ENCODE data around the gene TPSB2.
A peak's percentile ranks its signal among the peaks of the same experiment; 100 is the strongest.
"Not testable (repeated sequence)": the region's sequence is repeated elsewhere in the genome, so short reads cannot be mapped to it uniquely, and the experiment has no call there.

TPSB2 gene

GRCh38 chr16:1230084-1230470 is at the start of gene TPSB2:
Gene TPSB2, minus strand, starts transcription at chr16:1230184. Its CDS starts 233 bp downstream, at chr16:1229951.
- DNase-seq, result not testable (repeated sequence)

DNA sequence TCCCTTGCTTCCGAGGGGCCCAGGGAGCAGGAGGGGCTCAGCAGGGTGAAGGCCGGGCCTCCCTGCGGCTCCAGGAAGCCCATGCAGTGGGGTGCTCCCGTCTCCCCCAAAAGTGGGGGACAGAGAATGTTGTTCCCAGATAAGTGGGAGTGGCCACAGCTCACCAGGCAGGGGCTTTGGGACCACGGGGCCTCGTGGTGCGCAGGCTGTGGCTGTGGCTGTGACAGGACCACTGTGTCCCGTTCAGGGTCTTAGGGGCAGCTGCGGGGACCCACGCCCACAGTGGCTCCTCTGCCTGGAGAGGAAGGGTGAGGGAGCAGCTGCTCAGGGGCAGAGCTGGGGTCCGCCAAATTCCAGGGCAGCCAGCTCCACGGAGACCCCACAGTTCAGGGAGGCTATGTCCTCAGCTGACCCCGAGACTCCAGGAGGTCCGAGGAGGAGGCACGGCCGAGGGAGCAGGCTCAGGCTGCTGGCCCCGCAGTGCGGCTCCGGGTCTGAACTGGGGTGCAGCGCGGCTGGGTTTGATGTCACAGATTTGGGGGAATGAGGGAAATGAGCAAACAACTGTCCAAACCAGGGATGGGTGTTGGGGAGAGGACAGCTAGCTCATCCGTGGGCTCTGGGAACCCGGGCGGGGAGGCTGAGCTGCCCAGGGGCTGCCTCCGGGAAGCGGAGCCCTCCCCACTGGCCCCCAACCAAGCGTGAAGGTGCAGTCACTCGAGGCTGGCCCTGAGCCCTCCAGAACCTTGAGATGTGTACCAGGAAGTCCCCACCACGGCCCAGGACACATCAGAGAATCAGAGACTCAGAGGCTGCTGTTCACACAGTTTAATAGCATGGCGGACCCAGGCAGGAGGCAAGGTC is 49.3 kb upstream of the TPSB2 start:
- DNase-seq, result no peak

DNA sequence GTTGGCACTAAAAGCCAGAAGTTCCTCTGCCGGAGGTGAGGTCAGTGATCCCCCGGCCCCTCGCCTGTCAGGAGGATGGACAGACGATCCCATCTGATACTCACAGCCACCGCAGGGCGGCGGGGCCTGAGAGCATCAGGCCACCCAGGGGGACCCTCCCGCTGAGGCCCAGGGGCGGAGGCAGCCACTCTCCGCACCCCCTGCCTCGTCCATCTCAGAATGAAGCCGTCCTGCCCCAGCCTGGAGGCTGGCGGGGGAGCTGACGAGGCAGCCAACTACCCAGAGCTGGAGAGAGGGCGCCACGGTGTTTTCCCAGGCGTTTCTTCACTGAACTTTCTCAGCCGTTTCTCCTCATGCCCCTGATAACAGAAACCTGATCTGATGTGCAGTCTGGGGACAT is 48.5 kb upstream of the TPSB2 start:
- no peak for DNase-seq

DNA sequence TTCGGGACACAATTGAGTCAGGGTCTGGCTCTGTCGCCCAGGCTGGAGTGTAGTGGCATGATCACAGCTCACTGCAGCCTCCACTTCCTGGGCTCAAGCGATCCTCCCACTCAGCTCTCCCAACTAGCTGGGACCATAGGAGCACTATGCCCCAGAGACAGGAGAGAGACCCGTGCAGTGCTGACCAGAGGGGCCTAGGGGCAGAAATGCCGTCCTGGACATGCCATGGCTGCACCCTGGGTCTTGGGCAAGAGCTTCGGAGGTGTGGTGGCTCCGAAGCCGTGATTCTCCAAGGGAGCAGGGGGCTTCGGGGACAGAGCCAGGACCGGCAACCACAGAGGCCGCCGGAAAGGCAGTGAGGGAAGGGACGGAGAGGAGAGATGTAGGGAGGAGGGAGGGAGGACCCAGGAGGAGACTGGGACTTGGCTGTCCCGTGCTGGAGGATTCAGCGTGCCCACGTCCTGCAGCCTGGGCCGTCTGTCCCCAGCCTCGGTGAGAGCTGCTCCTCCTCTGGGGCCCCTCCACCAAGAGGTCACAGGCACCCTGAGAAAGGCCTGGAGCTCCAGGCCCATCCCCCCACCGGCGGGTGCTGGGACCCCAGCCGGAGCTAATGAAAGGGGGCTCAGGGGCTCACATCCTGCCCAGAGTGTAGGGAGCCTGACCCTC is 47.8 kb upstream of the TPSB2 start:
- no peak for DNase-seq

DNA sequence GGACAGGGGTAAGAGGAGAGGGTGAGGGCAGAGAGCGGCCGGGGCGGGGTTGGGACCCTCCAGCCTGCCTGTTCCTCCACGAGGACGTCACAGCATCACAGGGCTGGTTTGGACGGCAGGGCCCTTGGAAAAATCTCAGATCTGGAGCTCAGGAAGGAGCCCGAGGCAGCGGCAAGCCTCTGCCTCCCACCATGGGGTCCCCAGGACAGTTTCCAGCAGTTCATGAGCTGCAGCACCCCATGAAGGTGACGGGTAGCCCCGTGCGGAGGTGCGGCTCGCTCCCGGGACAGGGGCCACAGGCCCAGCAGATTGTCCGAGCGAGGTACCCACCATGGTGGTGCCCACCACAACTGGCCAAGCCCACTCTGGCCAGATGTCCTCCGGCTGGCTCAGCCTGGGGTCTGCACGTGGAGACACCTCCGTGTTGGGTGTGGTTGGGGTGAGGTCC is 47.2 kb upstream of the TPSB2 start:
- no peak for DNase-seq

- no peak for DNase-seq
These were observed 46.5 kb upstream of the TPSB2 start for GRCh38 chr16:1276580-1276878.

DNA sequence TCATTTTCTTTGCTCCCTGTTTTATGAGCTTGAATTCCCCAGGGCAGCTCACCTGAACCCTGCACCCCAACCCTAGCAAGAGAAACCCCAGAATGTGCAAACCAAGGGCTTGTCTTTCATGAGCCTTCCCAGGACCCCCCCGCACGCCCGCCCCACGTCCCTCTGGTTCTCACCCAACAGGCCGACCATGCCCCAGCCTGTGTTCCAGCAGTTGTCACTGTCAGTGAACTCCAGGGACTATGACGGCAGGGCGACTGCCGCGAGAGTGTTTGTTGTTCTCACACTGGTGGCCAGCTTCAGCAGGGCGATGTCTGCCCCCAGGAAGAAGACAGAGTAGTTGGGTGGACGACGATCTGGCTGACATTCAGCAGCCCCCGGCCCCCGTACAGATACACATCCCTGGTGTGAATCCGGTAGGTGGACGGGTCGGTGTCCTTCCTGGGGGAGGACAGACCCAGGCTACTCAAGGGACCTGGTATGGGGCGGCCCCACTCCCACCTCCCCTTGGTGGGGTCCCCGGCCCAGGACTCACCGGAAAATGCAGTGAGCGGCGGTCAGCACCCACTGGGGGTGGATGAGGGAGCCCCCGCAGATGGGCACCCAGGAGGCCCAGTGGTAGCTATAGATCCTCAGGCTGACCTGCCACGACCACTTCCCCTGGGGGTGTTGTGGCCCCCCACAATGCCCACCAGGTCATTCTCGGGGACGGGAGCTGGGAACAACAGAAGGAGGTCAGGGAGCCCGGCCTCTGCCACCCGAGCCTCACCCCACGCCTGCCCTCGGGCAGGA is 46.0 kb upstream of the TPSB2 start:
- no peak for DNase-seq

- DNase-seq, result no peak
These were observed 44.8 kb upstream of the TPSB2 start for GRCh38 chr16:1274767-1275166.

- DNase-seq, result no peak
These were observed 43.8 kb upstream of the TPSB2 start for GRCh38 chr16:1273816-1274215.

- DNase-seq, result no peak
These were observed 42.6 kb upstream of the TPSB2 start for GRCh38 chr16:1272453-1273198.

DNA sequence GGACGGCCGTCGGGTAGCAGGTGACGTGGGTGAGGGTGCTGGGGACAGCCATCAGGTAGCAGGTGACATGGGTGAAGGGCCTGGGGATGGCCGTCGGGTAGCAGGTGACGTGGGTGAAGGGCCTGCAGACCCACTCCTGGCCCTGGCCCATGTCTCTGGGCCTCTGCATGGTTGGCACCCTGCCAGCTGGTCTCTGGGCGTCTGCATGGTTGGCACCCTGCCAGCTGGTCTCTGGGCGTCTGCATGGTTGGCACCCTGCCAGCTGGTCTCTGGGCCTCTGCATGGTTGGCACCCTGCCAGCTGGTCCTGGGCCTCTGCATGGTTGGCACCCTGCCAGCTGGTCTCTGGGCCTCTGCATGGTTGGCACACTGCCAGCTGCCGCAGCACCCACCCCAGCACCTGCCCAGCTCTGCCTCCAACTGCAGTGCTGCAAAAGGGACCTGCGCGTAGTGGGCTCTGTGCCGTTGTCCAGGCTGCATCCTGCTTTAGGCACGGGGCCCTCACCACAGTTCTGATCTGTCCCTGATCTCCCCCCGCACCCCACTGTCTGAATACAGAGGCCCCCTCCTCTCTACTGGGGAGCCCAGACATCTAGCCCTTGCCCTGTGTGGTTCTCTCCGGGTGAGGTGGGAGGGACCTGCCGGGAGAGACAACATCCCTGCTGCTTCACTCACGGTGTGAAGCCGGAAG is 41.9 kb upstream of the TPSB2 start:
- peak; percentile 95 for DNase-seq

DNA sequence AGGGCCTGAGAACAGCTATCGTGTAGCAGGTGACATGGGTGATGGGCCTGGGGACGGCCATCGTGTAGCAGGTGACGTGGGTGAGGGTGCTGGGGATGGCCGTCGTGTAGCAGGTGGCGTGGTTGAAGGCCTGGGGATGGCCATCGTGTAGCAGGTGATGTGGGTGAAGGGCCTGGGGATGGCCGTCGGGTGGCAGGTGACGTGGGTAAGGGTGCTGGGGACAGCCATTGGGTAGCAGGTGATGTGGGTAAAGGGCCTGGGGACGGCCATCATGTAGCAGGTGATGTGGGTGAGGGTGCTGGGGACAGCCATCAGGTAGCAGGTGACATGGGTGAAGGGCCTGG is 41.4 kb upstream of the TPSB2 start:
- DNase-seq, result no peak

GRCh38 chr16:1269418-1269817 is 39.4 kb upstream of the TPSB2 start:
- not testable (repeated sequence) for DNase-seq

- DNase-seq, result no peak
These were observed 35.8 kb upstream of the TPSB2 start for GRCh38 chr16:1265826-1266225.

DNA sequence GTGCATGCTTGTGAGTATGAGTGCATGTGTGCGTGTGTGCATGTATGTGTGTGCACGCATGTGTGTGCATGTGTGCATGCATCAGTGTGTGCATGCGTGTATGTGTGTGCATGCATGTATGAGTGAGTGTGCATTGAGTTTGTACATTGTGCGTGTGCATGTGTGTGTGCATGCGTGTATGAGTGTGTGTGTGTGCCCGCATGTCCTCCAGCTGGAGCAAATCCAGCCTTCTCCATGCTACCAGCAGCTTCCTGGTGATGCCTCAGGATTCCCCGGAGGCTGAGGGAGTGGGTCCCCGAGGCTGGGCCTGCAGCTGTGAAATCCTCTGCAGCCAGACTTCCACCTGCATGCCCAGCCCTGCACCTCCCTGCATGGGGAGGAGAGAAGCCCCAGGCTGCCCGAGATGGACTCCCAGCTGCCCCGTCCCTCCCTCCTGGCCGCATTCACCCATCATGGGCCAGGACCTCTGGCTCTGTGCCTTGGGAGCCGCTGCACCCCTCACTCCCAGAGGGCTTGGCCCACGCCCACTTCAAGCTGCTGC is 35.2 kb upstream of the TPSB2 start:
- DNase-seq, result no peak

DNA sequence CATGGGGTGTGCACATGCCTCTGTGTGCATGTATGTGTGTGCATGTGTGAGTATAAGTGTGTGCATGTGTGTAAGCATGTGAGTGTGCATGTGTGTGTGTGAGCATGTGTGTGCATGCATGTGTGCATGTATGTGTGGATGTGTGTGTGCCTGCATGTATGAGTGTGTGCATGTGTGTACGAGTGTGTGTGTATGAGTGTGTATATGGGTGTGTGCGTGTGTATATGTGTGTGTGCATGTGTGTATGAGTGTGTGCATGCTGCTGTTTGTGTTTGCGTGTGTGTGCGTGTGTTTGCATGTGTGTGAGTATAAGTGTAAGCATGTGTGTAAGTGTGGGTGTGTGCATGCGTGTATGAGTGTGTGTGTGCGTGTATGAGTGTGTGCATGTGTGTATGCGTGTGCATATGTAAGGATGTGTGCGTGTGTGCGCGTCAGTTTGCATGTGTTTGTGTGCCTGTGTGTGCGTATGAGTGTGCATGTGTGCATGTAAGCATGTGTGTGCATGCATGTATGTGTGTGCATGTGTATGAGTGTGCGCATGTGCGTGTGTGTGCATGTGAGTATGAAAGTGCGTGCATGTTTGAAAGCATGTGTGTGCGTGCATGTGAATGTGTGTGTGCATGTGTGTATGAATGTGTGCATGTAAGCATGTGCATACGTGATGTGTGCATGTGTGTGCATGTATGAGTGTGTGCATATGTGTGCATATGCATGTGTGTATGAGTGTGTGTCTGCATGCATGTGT is 34.5 kb upstream of the TPSB2 start:
- no peak for DNase-seq

GRCh38 chr16:1263591-1264344 is 33.8 kb upstream of the TPSB2 start:
- no peak for DNase-seq

- no peak for DNase-seq
These were observed 32.9 kb upstream of the TPSB2 start for GRCh38 chr16:1262846-1263221.

- no peak for DNase-seq
These were observed 32.3 kb upstream of the TPSB2 start for GRCh38 chr16:1262210-1262845.
